ENCODE data around the gene BIN1.

BIN1 gene

GRCh38 chr2:127104881-127105655, 1.9 kb downstream of the BIN1 start:
- no peak for DNase-seq (ENCODE audit: low read depth in 2 of 2, low spot score in 1 of 2)

DNA sequence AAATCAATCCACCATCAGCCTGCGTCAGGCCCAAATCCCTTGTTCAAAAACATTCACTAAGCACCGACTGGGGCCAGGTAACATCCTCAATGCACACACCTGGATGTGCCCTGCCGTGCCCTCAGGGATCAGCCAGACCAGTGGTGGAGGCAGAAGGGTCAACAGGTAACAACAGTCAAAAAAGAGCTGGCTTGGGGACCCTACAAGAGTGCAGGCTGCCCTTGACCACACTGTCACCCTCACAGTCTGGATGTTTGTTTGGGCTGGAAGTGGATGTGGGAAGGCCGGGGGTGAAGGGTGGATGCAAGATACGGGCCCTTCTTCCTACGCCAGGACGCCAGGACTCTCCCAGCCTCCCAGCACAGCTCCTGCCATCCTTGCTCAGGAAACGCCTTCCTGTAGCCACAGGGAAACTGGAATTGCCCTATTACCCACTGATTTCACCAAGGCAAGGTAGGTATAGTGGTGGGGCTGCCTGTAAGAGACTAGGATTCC, 2.7 kb downstream of the BIN1 start:
- no peak for DNase-seq (ENCODE audit: low read depth in 2 of 2, low spot score in 1 of 2)

DNA sequence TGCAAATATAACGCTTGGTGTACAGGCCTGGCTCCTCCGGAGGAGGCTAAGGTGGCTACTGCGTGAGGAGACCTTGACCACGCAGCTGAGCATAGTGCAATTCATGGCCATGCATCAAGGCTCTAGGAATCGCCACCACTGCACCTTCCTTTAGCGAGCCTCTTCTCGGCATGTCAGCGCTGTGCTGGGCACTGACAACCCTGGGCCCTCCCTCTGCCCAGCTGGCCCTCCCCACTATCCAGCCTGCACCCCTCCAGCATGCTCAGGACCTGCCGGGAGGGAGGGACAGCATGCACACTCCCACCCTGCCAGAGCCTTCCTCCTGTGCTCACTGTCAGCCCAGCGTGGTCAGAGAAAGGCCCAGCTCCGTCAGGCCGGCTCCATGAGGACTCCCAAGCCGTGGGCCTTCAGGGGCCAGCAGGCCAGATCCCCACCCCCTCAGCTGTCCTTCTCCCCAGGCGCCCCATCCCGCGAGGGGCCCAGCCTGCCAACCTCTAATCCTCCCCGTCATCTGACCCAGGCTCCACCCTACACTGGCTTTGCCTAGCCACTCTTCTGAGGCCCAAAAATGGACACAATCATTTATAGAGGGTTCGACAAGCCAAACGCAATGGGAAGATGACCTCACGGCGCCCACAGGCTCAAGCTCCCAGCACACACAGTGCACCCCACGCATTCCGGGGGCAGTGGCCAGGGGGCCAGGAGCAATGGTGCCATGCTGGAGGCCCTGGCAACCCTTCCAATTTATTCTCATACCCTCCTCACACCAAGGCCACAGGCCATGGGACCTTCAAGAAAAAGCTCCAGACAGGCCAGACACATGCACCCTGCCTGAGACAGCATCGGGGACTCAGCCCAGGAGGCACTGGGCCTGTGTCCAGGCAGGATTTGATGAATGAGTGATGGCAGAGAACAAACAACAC, 3.5 kb downstream of the BIN1 start:
- DNase-seq (ENCODE audit: low read depth in 2 of 2, low spot score in 1 of 2), result no peak

GRCh38 chr2:127102521-127103242, 4.3 kb downstream of the BIN1 start:
- no peak for DNase-seq (ENCODE audit: low read depth in 2 of 2, low spot score in 1 of 2)

DNA sequence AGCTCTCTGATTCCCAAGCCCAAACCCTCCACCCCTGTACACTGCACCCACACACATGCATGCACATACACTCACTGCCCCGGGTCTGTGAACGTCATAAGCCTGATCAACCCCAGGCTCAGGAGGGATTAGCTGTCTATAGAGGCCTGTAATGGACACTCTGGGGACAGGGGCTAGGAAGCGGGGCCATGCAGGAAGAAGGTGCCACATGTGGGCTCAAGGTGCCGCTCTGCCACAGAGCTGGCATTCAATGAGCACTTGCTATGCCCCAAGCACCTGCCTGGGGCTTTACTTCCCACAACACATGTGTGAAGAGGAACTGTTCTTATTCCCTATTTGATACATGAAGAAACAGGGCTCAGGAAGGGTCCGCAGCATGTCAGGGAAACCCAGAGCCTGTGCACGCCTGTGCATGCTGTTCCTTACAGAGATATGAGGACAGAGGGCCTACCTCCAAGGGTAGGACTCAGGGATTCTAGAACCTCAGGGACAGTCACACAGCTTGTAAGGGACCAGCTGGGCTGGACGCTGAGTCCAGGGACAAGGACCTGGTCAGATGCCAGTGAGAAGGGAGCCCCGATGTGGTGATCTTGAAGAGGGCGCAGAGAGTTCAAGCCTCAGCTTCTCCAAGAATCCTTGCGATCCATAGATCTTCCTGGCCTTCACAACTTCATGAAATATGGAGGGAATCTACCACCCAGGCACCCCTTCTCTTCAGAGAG, 5.0 kb downstream of the BIN1 start:
- DNase-seq (ENCODE audit: low read depth in 2 of 2, low spot score in 1 of 2), result no peak

DNA sequence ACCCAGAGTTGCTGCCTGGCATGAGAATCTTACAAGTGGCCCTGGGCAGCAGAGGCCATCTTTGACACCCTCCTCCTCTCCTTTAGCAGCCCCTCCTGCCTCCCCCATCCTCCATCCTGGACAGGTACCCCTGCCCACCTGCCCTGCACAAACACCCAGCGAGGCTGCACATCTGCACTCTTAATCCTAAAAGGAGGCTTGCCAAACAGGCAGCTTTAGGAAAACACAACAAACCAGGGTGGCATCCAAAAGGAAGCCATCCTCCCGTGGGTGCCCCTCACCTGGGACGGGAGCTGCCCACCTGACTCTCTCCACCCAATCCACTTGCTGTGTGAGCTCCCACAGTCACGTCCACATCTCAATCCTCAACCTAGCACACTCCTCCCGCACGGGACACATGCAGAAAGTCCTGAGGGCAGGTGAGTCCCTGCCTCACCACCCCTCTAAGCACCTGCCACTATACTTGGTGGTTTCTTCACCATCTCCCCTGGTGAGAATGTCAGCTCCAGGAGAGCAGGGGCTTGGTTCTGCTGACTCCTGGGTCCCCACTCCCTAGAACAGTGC, 5.8 kb downstream of the BIN1 start:
- no peak for DNase-seq (ENCODE audit: low read depth in 2 of 2, low spot score in 1 of 2)

DNA sequence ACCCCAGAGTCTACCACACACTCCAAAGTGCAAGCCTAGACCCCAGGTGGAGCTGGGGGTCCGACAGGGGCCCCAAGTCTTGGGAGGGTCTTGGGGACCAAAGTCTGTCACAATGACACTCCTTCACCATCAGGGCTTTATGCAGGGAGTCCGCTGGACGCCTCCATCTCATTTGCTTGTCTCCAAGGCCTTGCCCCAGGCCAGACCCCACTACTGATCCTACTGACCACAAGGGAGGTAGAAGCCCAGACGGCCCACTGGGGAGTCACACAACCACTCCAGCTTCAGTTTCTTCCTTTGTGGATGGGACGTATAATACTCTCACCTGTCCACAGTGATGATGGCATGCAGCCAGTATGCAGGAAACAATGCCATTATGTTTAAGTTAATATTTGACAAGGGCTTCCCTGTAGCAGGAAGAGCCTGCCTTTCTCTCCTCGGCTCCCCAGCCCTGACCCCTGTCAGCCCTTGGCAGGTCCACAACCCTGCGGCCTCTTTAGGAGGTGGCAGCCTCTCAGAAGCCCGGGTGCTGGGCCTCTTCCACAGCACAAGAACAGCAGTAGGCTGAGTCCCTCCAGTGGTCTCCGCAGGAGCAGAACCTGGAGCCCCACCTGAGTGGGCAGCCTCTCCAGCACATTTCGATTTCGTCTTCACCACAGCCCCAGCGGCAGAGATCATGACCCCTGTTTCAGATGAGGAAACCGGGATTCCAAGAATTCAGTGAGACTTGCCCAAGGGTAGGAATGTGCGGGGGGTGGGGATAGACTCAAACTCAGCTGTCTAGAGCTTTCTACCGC, 6.5 kb downstream of the BIN1 start:
- no peak for DNase-seq (ENCODE audit: low read depth in 2 of 2, low spot score in 1 of 2)

DNA sequence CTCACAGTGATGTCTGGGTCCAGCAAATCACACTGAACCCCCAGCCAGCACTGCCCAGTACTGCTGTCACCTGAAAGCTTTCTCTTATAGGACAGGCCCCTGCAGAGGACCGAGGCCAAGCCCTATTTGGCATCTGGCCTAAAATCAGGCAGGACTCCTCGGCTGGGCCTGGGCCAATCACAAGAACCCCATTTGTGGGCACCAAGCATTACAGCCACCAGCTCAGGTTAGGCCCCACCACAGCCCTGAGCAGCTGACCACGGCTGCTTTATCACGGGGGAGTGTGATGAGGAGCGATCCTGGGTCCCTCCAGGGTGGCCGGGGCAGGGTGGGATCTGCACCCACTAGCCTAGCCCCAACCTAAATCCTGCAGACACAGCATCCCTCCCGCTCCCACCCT, 8.2 kb downstream of the BIN1 start:
- DNase-seq (ENCODE audit: low read depth in 2 of 2, low spot score in 1 of 2), result no peak

DNA sequence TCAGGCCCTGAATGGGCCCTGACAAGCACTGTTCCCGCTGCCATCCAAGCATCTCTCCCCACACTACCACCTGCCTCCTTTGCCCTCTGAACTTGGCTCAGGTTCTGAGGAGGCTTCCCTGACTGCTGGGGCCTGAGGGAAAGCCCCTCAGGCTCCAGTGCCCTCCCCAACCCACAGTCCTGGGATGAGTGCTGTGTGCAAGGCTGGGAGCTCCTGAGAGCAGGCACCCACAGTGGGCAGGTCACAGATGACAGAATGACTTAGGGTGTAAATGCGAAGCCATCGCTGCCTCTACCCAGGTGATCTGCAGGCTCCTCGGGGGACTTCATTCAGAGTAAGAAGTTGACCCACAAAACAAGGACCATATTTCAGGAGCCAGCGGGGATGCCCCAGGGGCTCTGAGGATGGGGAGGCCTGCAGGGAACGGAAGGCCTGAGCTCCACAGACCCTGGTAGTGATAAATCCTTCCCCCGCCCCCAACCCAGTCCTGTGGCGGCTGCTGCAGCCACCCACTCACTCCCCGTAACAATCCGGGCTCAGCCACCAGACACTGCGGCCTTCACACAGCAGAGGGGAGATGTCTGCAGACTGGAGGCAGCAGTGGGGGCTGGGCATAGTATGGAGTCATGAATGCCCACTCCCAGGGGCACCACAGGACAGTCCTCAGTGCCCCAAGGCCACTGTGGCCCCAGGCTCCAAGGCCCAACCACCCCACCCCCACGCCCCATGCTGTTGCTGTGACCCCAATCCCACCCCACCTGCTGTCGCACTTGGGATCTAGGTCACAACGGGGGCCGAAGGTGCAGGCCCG, 8.9 kb downstream of the BIN1 start:
- DNase-seq (ENCODE audit: low read depth in 2 of 2, low spot score in 1 of 2), result no peak

- DNase-seq (ENCODE audit: low read depth in 2 of 2, low spot score in 1 of 2), result no peak
Observed at GRCh38 chr2:127097471-127097765, 9.5 kb downstream of the BIN1 start.

DNA sequence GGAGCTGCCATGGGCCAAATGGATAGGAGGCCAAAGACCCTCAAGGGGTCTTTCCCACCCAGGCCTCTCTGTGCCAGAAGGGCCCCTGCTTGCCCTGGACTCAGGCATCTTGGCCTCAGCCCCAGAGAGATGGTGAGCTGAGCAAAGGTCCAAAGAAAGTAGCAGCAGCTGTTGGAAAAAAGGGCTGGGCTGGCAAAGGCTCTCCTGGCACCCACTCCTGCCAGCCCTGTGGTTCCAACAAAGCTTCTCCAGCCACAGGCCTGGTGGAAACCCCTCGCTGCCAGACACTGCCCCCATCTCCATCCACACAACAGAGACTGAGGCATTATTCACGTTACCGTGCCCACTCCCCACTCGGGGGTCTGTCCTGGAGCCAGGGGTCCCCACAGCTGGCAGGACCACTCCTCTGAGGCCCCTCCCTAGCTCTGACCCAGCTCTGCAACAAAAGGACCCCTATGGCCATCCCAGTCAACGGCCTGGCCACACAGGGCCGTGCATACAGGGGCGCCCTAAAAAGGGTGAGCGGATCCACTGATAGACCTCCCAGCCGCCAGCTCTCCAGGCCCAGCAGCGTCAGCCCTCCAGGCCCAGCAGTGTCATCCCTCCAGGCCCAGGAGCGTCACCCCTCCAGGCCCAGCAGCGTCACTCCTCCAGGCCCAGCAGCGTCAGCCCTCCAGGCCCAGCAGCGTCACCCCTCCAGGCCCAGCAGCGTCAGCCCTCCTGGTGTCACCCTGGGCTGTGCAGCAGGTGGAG, 10.1 kb downstream of the BIN1 start:
- DNase-seq (ENCODE audit: low read depth in 2 of 2, low spot score in 1 of 2), result no peak

DNA sequence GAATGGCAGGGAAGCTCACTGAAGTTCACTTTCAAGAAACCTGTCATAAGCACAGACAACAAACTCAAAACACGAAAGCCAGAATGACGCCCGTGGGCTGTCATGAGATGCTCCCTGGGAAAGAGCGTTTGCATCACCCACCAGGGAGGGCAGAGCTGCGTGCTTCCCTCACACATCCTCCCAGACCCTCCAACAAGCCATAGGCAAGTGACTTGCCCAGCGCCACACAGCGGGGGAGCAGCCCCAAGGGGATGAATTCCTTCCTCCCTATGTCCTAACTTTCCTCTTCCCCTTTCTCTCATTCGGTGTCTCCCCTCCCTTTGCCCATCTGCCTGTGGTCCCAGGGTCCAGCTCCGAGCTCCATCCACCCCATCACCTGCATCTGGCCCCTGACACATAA, 10.7 kb downstream of the BIN1 start:
- no peak for DNase-seq (ENCODE audit: low read depth in 2 of 2, low spot score in 1 of 2)

- no peak for DNase-seq (ENCODE audit: low read depth in 2 of 2, low spot score in 1 of 2)
Observed at GRCh38 chr2:127095784-127096183, 11.2 kb downstream of the BIN1 start.

DNA sequence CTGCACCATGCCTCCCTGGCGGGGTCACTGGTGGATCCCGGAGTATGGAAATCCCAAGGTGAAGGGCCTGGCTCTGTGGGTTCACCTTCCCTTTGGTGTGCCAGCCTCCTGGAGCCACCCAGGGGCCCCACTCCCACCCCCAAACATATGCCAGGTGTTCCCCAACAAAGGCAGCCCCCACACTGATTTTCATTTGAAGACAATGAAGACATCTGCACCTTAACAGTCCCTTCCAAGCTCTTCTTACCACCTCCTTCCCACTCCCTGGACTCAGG, 11.7 kb downstream of the BIN1 start:
- no peak for DNase-seq (ENCODE audit: low read depth in 2 of 2, low spot score in 1 of 2)

GRCh38 chr2:127094509-127095366, 12.2 kb downstream of the BIN1 start:
- DNase-seq (ENCODE audit: low read depth in 2 of 2, low spot score in 1 of 2), result no peak

GRCh38 chr2:127093648-127094210, 13.2 kb downstream of the BIN1 start:
- DNase-seq (ENCODE audit: low read depth in 2 of 2, low spot score in 1 of 2), result no peak

GRCh38 chr2:127092901-127093516, 13.9 kb downstream of the BIN1 start:
- no peak for DNase-seq (ENCODE audit: low read depth in 2 of 2, low spot score in 1 of 2)
